ENCODE measurements around the gene PRKD3.

DNA sequence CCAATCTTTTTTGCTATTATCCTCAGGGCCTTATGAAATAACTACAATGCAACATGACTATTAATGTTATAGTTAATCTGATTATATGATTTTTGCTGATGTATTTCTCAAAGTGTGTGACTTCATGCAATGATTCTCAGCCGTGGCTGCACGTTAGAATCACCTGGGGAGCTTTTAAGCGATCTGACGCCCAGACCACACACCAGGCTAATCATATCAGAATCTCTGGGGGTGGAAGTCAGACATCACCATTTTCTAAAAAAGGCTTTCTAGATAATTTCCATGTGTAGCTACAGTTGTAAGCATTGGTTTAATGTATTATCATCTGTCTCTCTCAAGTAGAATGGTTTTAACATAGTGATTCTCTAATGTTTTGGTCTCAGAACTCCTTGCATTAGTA lies 14.3 kb upstream of the PRKD3 start:
- TF ChIP-seq CTCF (IDR thresholded peaks at IDR 0.05 in 2 of 3, conservative IDR thresholded peaks at IDR 0.05 in 1 of 3; ENCODE audit: insufficient read depth in 2 of 3, low read depth in 1 of 3, low read length in 3 of 3) (no peak), CBX2 (IDR thresholded peaks at IDR 0.05; ENCODE audit: insufficient read depth, low read length, poor library complexity, severe bottlenecking) (no peak)
